T-helper 22 cell (primary cell): Measurements from ENCODE around the gene GPC5.
"Not testable (repeated sequence)": the region's sequence is repeated elsewhere in the genome, so short reads cannot be mapped to it uniquely, and the experiment has no call there.

Experiments
- DNase-seq: peaks from one replicate; pipeline ENCODE4 v3.0.0-alpha.2; 2020; ENCODE audit warnings: low read depth

The GPC5 gene

DNA sequence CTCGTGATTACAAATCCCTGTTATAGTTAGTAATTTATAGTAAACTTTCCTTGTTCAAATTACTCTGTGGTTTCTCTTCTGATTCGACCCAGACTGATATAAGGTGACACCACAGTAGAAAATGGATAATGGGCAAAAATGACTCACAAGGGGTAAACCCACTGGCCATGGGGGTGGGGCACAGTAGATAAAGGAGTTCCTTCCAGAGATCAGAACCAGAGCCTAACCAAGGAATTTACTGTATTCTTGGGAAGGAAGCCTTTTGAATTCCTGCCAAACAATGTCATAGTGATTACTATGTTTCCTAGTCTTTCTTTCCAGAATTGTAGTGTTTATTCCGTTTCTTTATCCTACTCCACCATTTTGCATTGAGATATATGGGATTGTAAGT is 29.0 kb upstream of the GPC5 start:
- no peak for DNase-seq

DNA sequence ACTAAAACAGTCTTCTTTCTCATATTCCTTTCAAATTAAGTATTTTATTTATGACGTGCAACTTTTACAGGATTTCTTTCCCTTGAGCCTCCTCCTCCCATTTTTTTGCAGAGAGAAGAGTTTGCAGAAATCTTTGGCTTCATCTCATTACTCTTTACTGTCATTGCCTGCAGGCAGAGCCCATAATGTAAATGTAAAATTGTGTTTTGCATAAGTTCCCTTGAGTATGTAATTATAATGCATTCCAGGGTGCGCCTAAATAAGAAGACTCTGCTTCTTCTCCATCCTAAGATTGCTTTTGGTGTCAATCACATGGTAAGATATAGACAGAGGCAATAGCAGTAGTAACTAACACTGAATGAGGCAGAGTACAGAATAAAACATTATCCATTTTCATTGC is 27.9 kb upstream of the GPC5 start:
- no peak for DNase-seq

DNA sequence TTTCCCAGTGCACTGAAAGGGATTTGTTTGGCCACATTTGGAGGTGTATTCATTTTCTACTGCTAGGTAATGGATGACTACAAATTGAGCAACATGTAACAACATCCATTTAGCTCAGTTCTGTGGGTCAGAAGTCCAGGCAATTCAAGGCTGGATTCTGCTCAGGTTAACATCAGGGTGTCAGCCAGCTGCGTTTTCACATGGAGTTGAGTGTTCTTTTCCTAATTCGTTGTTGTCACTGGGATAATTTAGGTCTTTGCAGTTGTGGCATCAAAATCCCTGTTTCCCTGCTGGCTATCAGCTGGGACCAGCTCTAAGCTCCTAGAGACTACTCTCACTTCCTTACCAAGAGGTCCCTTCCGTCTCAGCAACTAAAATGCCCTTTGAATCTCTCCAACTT is 25.5 kb upstream of the GPC5 start:
- DNase-seq, result no peak

DNA sequence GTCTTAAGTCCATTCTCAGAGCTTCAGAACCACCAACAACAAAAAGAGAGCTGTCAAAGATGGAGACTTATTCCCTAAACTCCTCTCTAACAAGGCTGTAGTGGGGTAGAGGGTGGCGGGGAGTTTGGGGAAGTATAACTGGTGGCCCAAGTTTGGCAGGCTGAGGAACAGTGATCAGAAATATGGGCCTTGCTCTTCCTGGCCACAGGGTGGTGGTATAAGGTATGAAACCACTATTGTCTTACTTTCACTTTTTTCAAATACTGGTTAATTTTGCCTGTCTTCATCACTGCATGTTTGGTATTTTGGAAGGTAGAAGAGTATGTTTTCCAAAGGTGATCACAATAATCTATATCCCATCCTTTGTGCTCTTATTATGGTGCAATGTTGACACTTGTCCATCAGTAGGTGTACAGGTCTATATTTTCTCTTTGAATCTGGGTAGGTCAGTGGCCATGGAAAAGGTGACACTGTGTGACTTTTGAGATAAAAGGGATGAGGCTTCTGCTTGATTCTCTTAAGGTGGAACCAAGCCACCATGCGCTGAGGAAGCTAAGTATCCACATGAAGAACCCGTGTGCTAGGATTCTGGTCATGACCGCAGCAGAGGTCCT is 23.2 kb upstream of the GPC5 start:
- no peak for DNase-seq

DNA sequence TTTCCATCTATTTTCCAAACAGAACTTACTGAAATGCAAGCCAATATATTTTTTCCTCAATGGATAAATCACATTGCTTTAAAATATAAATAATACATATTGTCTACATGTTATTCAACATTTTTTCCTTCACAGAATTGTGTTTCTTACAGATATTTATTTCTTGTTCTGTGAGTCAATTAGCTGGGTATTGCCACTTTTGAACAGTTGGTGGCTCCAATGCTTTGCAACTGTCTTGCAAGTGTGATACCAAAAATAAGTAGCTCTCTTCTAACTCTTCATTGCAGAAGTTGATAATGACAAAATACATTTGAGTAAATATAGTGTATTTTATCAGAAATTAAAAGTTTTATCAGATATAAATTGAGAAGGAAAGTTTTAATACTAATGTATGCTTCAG is 17.1 kb upstream of the GPC5 start:
- no peak for DNase-seq

DNA sequence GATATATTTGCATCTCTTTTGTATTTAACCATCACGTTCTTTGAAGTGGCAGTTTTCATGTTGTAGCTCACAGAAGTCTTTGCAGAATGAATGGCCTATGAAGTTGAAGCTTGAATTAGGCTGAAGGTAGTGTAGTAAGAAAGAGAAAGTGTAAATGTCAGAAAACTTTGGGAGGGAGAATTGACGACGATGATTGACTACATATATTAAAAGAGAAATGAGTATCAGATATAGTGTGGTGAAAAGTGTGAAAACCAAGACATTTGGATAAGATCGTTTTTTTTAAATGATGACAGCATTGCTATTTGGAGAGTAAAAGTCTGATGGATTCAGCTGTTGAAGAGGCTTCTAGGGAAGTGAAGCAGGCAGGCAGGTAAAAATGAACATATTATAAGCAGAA is 14.6 kb upstream of the GPC5 start:
- DNase-seq, result no peak

DNA sequence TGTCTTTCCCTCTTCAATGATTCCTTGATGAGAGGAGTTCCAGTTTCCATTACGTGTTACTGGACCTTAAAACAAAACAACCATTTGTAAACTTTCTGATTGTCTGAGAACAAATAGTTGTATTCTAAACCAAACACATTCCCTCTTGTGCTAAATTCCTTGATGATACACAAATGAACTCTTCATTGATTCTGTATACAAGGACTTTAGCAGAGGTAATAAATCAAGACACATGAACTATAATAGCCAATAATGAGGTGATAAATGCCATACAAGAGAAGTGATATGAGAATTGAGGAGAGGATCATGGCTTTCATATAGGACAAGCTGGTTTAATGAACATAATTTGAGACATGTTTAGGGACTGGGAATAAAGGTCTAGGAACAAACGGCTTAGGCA is 13.5 kb upstream of the GPC5 start:
- no peak for DNase-seq

DNA sequence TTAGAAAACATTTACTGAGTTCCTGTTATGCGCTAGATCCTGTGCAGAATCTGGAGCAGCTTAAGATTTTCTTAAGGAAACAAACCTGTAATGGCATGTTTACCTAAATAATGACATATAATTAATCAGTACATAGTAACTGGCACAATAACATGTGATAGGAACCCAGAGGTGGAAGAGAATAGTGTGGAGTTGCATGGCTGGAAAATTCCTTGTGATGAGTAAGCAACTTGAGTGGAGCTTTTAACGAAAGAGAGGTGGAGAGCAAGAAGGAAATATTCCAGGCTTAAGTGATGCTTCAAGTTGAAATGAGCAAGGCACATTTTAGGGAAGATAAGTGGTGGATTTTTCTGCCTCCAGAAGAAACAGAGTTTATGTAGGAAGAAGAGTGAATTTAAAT is 9.2 kb upstream of the GPC5 start:
- no peak for DNase-seq

DNA sequence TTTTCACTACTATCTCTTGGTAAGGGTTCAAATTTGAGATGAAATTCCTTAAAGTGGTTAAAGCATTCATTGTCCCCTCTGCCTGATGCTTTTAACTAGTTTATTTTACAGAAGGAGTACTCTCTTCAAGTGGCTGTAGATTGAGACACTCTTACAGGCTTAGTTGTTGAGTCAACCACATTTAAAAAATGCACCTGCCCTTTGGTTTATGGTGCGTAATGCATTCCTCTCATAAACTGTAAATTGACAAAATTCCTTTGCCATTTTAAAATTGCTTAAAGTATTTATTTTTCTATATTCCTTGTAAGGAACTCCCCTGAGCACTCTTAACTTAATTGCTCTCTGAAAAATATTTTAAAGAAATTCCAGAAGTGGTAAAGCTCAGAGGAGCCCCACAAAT is 826 bp upstream of the GPC5 start:
- no peak for DNase-seq

DNA sequence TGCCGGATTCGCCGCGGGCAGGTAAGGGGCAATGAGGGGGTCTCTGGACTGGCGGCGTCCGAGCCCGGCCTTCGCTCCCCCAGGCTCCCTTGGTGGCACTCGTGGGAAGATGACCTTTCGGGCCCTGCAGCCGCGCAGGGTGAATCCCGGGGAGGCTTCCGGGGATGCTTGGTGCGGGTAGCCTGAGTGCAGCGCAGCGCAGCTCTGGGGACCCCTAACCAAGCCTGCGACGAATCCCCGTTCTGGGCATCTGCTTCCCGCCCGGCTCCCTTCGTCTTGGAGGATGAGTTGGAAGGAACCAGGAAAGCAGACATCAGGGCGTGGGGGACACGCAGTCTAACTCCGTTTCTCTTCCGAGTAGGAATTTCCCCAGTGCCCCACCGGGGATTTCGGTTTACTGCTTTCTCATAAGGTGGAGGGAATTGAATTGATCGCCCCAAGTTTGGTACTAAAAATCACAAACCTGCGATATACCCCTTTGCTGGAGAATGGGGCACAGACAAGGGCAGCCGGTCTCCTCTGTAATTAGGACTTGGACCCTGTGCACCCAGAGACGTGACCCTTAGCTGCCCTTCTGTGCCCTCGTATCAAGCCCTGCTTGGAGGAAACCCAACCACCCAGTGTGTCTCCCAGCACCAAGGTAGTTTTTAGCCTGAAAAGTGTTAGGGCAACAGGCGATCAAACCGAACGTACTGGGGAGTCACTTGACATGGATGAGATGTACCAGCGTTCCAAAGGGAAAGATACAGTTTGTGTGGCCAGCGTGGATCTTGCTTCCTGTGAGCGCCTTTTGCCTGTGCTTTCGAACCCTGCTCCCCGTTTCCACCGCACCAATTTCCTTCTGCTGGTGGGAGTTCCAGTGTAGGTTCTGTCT is 1.0 kb downstream of the GPC5 start:
- DNase-seq, result no peak

DNA sequence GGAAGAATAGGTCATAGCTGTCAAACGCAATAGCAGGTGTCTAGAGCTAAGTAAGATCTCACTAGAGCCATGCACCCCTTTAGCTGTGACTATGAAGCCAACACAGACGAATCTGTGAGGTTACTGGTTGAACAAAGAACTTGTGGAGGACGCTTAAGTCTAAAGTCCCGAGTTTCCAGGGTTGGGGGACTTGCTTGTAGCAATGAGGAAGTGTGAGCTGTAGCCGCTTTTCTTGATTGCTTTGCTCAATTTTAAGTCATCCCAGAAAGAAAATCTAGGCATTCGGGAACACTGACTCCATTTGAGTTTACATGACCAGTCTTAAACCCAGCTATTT is 1.6 kb downstream of the GPC5 start:
- DNase-seq, result no peak

DNA sequence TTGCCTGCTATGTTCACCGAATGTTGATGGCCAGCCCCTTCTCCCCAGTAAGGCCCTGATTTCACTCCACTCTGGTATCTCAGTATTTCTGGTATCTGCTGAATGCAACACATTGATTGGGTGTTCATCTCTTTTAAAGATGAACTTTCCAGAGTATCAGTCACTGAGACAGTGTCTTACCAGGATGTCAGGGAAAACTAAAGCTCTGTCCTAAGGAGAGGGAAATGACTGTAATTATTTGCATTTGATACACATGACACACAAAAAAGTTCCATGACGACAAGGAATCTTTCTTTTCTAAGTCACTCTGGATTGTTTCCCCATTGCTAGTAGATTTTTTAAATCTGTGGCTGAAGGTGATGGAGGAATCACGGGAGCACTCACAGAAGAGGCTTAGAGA is 2.2 kb downstream of the GPC5 start:
- DNase-seq, result no peak

DNA sequence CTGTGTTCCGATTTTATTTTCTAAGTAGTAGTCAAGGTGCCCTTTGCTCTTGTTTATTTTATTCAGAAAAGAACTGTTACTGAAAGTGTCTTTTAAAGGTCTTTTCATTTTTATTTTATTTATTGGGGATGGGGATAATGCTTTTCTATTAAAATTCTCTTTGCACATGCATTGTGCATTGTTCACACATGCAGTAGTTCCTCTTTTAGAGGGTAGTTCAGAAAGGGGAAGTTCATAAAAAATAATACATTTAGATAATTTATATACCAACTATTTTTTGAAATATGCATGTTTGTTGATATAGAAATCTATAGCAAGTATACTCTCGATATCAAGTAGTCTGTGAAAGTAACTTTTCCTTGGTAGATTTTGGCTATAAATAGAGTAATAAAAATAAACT is 3.5 kb downstream of the GPC5 start:
- DNase-seq, result no peak

DNA sequence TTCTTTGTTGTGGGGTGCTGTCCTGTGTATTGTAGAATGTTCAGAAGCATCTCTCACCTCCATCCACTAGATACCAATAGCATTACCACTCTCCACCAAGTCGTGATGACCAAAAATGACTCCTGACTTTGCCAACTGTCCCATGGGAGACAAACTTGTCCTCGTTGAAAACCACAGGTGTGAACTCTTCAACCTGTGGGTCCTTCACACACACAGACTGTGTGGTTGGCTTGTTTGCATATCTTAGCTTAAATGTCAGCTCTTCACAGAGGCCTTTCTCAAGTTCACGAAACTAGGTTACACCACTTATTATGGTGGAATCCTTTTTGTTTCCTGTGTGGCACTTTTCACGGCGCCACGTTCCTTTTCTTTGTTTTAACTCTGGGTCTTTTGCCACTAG is 6.8 kb downstream of the GPC5 start:
- DNase-seq, result no peak

DNA sequence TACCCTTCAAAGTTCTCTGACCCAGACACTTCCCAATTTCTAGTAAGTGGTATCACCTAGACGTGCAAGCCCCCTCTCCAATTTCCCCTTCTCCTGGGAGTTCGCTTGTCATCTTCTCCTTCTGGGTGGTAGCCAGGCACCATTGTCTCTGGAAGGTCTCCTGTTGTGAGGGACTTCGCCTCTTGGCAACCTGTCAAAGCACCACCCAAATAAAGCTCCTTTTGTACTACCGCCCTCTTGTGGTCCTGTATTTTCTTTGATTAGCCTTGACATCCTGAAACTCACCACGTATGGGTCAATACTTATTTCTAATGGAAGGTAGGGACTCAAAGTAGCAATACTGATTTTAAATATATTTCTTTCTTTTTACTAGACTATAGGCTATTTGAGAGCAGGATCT is 8.2 kb downstream of the GPC5 start:
- DNase-seq, result no peak

DNA sequence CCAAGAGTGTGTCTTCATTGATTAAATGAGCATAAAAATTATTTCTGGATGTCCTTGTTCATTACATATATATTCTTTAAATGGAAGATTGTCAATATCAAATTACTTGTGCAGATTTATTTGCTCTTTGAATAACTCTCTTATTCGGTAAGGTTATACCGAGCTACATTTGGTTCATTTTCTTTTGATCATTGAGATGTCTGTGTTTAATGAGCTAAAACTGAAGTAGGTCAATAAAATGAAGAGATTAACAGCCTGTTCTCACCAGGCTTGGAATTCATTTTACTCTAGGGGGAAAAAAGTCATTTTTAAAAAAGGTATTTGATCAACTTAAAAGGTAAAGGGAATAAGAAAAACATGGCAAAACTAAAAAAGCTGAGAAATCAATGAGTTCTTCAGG is 10.6 kb downstream of the GPC5 start:
- DNase-seq, result no peak

DNA sequence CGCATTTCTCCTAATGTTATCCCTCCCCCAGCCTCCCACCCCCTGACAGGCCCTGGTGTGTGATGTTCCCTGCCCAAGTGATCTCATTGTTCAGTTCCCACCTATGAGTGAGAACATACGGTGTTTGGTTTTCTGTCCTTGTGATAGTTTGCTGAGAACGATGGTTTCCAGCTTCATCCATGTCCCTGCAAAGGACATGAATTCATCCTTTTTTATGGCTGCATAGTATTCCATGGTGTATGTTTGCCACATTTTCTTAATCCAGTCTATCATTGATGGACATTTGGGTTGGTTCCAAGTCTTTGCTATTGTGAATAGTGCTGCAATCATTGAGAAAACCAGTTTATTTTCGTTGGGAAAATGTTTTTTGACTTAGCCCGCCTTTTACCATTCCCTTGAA is 18.2 kb downstream of the GPC5 start:
- not testable (repeated sequence) for DNase-seq

DNA sequence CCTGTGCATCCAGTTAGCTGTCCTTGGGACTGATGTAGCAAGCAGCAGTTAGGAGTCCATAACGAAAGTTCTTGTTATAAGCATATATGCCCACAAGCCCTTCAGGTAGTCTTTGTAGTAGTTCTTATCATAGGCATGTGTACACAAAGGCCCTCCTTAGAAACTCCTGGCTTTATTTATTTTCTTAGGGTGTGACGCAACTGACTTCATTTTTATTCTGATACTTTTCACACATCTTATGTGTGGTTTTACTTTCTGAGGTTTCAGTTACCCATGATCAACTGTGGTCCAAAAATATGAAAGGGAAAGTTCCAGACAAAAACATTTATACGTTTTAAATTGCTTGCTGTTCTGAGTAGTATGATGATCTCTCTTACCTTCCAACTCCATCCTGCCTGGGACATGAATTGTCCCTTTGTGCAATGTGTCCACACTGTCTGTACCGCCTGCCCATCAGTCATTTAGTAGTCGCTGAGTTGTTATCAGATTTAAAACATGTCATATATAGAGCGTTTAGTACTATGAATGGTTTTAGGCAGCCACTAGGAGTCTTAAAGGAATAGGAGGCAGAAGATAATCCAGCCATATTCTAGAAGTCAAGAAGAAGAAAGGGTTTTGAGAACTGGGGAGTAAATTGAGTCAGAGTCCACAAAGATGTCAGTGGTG is 19.4 kb downstream of the GPC5 start:
- no peak for DNase-seq

DNA sequence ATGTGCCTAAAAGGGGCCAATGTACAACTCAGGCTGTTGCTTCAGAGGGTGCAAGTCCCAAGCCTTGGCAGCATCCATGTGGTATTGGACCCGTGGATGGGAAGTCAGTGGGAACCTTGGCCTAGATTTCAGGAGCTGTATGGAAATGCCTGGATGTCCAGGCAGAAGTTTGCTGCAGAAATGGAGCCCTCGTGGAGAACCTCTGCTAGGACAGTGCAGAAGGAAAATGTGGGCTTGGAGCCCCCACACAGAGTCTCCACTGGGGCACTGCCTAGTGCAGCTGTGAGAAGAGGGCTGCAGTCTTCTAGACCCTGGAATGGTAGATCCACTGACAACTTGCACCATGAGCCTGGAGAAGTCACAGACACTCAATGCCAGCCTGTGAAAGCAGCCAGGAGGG is 28.5 kb downstream of the GPC5 start:
- no peak for DNase-seq

DNA sequence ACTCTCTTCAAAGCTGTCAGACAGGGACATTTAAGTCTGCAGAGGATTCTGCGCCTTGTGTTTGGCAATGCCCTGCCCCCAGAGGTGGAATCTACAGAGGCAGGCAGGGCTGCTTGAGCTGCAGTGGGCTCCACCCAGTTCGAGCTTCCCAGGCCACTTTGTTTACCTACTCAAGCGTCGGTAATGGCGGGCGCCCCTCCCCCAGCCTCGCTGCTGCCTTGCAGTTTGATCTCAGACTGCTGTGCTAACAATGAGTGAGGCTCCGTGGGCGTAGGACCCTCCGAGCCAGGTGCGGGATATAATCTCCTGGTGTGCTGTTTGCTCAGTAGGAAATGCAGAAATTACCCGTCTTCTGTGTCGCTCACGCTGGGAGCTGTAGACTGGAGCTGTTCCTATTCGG is 40.3 kb downstream of the GPC5 start:
- DNase-seq, result not testable (repeated sequence)

DNA sequence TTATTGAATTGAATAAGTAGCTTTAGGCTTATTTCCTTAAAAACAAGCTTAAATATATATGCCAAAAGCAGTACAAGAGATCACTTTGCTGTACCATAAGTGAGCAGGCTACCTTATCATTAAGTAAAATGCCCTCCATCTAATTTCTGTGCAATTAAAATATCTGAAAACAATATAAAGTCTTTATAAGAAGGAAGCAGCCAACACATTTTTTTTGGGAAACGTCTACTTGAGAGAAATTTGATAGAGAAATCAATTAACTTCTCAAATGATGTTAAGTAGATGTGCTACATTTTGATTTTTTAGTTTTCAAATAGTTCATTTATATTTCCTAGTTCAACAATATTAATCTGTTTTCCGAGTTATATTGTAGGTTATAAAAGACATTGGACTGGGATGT is 52.5 kb downstream of the GPC5 start:
- no peak for DNase-seq

DNA sequence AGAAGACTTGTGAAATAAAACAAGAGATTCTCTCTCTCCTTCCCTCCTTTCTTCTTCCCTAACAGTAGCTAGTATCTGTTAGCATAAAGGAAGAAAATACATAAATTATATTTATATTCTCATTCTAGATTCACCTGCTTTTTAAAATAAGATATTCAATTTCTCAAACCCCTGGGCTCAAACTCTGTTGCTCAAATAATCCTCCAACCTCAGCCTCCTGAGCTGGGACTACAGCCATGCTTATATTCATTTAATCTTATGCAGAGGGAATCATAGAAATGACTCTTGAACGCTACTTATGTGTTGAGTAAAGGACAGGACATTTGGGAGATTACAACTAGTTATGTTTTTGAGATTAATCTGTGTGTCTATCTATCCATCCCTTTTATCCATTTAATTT is 56.2 kb downstream of the GPC5 start:
- DNase-seq, result no peak

DNA sequence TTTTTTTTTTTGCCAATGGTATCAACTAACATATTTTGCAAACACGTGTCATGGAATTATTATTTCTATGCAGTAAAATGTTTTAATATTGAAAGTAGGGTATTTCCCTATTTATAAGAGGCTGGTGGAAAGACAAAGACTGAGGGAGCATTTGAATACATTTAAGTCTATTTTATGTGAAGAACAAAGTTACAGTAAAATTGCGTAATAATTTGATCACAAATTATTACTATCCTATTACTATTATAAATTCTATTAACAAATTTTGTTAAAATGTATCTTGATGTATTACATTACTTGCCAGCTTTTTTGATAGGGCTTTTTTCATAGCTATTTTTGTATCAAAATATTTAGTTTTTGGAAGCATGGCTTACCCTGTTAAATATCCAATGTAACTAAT is 58.4 kb downstream of the GPC5 start:
- DNase-seq, result no peak

DNA sequence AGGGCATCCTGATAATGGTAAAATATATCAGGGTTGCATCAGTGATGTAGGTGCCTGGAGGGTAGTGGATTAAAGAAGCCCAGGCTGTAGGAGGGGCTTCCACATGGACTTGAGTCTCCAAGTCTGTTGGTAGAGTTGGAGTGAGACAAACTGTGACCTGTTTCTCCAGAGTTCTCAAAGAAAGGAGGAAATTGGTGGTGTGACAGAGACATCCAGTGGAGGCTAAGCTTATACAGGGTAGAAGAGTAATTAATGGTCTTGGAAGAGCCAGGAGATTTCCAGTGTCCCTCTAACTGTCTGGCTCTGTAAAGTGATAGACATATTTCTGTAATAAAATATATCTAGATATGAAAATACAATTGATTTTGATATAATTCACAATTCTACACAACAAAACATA is 61.1 kb downstream of the GPC5 start:
- no peak for DNase-seq
